GM12872 (cell line): ENCODE data around the gene POLL.

Source experiments
- CTCF ChIP-seq: IDR thresholded peaks from 3 replicates; pipeline ENCODE4 v1.5.1; 2011; ENCODE audit warnings: low read depth, mild to moderate bottlenecking, low read length, moderate library complexity; ENCODE audit not compliant: insufficient read depth

The POLL gene

DNA sequence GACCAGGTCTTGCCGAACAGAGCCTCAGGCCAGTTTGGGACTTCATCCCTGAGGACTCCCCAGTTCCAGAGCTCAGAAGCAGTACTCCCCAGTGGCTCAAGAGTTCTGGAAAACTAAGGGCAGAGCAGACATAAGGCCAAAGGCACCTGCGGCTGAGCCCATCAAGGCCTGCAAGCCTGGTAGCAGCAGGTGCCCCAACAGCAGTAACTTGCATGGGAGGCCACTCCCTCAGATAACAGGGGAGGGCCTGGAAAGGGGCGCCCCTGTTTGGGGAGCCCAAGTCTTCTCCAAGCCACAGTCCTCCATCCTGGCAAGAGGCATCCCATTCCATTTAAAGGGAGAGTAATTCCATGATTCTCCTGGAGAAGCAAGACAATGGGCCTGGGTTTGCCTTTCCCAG lies 13.0 kb downstream of the POLL start:
- no peak for TF ChIP-seq CTCF

GRCh38 chr10:101573885-101574753 lies 13.9 kb downstream of the POLL start:
- TF ChIP-seq CTCF = no peak

DNA sequence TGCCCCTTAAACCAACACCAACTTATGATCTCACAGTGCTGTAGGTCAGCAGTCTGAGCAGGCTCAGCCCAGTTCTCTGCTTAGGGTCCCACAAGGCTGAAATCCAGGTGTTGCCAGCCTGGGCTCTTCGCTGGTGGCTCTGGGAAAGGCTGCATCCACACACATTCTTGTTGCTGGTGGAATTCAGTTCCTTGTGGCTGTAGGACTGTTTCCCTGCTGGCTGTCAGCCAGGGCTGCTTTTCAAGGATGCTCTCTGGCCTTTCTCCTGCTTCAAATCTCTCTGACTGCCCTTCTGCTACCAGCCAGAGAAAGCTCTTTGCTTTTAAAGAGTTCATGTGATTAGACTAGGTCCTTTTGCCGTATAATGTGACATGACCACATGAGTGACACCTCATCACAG lies 15.3 kb downstream of the POLL start:
- no peak for TF ChIP-seq CTCF

GRCh38 chr10:101572126-101572525 lies 15.9 kb downstream of the POLL start:
- TF ChIP-seq CTCF = no peak

DNA sequence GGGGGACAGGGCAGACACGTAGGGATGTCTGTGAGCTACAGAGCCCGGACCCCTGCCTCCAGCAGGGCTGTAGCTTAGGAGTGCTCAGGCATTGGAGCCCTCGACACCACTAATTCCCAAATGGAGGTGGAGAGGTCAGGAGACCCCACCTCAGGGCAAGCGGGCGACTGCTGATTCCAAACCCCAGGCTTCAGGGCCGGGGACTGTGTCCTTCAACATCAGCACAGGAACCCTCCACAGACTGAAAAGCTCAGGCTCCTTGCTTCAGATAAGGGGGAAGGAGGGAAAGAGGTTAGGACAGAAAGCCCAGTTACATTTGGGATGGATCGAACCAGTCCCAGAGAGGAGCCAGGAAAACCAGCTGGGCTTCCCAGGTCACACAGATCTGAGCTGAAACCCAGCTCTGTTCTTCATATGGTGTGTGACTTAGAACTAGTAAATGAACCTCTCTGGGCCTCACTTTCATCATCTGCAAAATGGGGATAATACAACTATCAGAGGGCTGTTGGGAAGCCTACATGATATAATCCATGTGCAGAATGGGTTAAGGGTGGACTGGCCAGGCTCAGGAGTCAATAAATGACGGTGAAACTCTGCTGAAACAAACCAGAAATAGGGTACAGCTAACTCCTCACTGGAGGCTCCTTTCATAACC lies 16.7 kb downstream of the POLL start:
- no peak for TF ChIP-seq CTCF

DNA sequence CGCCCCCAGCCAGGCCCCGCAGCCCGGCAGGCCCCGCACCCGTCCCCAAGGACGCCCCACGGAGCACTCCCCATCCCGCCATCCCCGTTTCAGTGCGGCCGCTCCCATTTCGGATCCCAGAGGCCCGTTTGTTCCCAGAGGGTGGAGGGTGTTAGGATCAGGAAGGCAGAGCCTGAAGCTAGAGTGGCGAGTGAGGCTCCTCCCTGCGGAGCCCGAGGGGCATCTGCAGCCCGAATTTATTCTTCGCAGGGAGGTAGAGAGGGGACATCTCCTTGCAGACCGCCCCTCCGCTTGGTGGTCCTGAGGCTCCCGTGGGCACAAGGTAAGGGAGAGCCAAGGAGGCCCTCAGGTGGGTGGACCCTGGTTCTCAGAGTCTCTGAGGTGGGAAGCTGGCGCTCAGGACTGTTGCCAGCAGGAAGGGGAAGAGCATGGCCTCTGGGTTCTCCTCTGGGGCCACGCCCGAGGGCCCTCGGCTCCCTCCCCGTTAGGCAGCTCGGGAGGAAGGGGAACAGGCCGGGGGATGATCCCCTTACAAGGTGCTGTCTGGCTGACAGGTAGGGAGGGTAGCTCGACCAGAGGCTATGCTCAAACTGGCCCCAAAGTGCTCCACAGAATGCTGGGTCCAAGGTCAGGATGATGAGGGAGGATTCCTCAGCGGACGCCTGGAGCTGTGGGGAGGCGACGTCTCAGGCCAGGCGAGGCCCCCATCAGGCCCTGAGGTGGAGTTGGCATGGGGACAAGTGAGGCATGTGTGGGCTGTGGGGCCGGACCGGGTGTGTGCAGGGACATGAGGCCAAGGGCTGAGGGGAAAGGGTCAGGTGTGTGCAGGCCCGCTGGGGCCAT lies 17.4 kb downstream of the POLL start:
- TF ChIP-seq CTCF = no peak
